HEK293 (cell line): ENCODE data around the gene GPR107.

Experiments used
- BCL11A ChIP-seq: fragments of 450-650 bp; formaldehyde crosslinking; IDR thresholded peaks from 2 replicates; pipeline ENCODE4 v1.5.1; 2016; ENCODE audit warnings: low read depth, missing biosample characterization, missing genetic modification characterization
- BCL11B ChIP-seq: fragments of 450-650 bp; formaldehyde crosslinking; IDR thresholded peaks from 2 replicates; pipeline ENCODE4 v1.5.1; 2016; ENCODE audit warnings: low read depth, missing biosample characterization, missing genetic modification characterization
- IKZF3 ChIP-seq: fragments of 450-650 bp; IDR thresholded peaks from 2 replicates; pipeline ENCODE4 v1.5.0; 2018; ENCODE audit warnings: missing biosample characterization, mild to moderate bottlenecking, missing genetic modification characterization, moderate library complexity
- KLF1 ChIP-seq: fragments of 450-650 bp; formaldehyde crosslinking; IDR thresholded peaks from 2 replicates; pipeline ENCODE4 v1.5.1; 2016; ENCODE audit warnings: missing biosample characterization, missing genetic modification characterization
- OSR2 ChIP-seq: fragments of 450-650 bp; formaldehyde crosslinking; IDR thresholded peaks from 2 replicates; pipeline ENCODE4 v1.5.1; 2016; ENCODE audit warnings: missing biosample characterization, missing genetic modification characterization
- SALL2 ChIP-seq: fragments of 450-650 bp; formaldehyde crosslinking; IDR thresholded peaks from 2 replicates; pipeline ENCODE4 v1.5.0; 2017; ENCODE audit warnings: missing biosample characterization, mild to moderate bottlenecking, missing genetic modification characterization, borderline replicate concordance
- ZBTB17 ChIP-seq: fragments of 450-650 bp; formaldehyde crosslinking; IDR thresholded peaks from 2 replicates; pipeline ENCODE4 v1.5.1; 2016; ENCODE audit warnings: missing biosample characterization, missing genetic modification characterization
- ZBTB21 ChIP-seq: fragments of 450-650 bp; formaldehyde crosslinking; IDR thresholded peaks from 2 replicates; pipeline ENCODE4 v1.5.1; 2017; ENCODE audit warnings: missing biosample characterization, missing genetic modification characterization
- ZBTB8A ChIP-seq: fragments of 450-650 bp; formaldehyde crosslinking; IDR thresholded peaks from 2 replicates; pipeline ENCODE4 v1.5.1; 2016; ENCODE audit warnings: missing biosample characterization, missing genetic modification characterization
- ZNF10 ChIP-seq: fragments of 450-650 bp; formaldehyde crosslinking; IDR thresholded peaks from 2 replicates; pipeline ENCODE4 v1.5.1; 2017; ENCODE audit warnings: missing biosample characterization, missing genetic modification characterization
- ZNF112 ChIP-seq: fragments of 450-650 bp; formaldehyde crosslinking; IDR thresholded peaks from 2 replicates; pipeline ENCODE4 v1.5.0; 2017; ENCODE audit warnings: missing biosample characterization, missing genetic modification characterization
- ZNF155 ChIP-seq: fragments of 450-650 bp; formaldehyde crosslinking; IDR thresholded peaks from 2 replicates; pipeline ENCODE4 v1.5.1; 2016; ENCODE audit warnings: missing biosample characterization, missing genetic modification characterization
- ZNF214 ChIP-seq: fragments of 450-650 bp; formaldehyde crosslinking; IDR thresholded peaks from 2 replicates; pipeline ENCODE4 v1.5.1; 2017; ENCODE audit warnings: missing biosample characterization, mild to moderate bottlenecking, missing genetic modification characterization, borderline replicate concordance
- ZNF324 ChIP-seq: fragments of 450-650 bp; formaldehyde crosslinking; IDR thresholded peaks from 2 replicates; pipeline ENCODE4 v1.5.1; 2016; ENCODE audit warnings: missing biosample characterization, missing genetic modification characterization
- ZNF37A ChIP-seq: fragments of 450-650 bp; IDR thresholded peaks from 2 replicates; pipeline ENCODE4 v1.5.1; 2018; ENCODE audit warnings: missing biosample characterization, missing genetic modification characterization
- ZNF433 ChIP-seq: fragments of 450-650 bp; formaldehyde crosslinking; IDR thresholded peaks from 2 replicates; pipeline ENCODE4 v1.5.1; 2016; ENCODE audit warnings: missing biosample characterization, missing genetic modification characterization, low read depth
- ZNF521 ChIP-seq: fragments of 450-650 bp; formaldehyde crosslinking; IDR thresholded peaks from 2 replicates; pipeline ENCODE4 v1.5.1; 2017; ENCODE audit warnings: missing biosample characterization, mild to moderate bottlenecking, missing genetic modification characterization
- ZNF610 ChIP-seq: fragments of 450-650 bp; formaldehyde crosslinking; IDR thresholded peaks from 2 replicates; pipeline ENCODE4 v1.5.1; 2016; ENCODE audit warnings: missing biosample characterization, missing genetic modification characterization, borderline replicate concordance
- ZNF621 ChIP-seq: fragments of 450-650 bp; formaldehyde crosslinking; IDR thresholded peaks from 2 replicates; pipeline ENCODE4 v1.5.1; 2017; ENCODE audit warnings: missing biosample characterization, missing genetic modification characterization
- ZNF664 ChIP-seq: fragments of 450-650 bp; formaldehyde crosslinking; IDR thresholded peaks from 2 replicates; pipeline ENCODE4 v1.5.1; 2016; ENCODE audit warnings: missing biosample characterization, missing genetic modification characterization
- ZNF792 ChIP-seq: fragments of 450-650 bp; formaldehyde crosslinking; IDR thresholded peaks from 2 replicates; pipeline ENCODE4 v1.5.1; 2016; ENCODE audit warnings: missing biosample characterization, missing genetic modification characterization
- ZSCAN16 ChIP-seq: fragments of 450-650 bp; formaldehyde crosslinking; IDR thresholded peaks from 2 replicates; pipeline ENCODE4 v1.5.1; 2016; ENCODE audit warnings: missing biosample characterization, missing genetic modification characterization
- ZSCAN23 ChIP-seq: fragments of 450-650 bp; formaldehyde crosslinking; IDR thresholded peaks from 2 replicates; pipeline ENCODE4 v1.5.1; 2016; ENCODE audit warnings: missing biosample characterization, missing genetic modification characterization
- TF ChIP-seq, protein P1 (sequence below): fragments of 450-650 bp; formaldehyde crosslinking; IDR thresholded peaks from 2 replicates; pipeline ENCODE4 v1.5.1; 2016; ENCODE audit warnings: missing biosample characterization, missing genetic modification characterization
- TF ChIP-seq, protein P2 (sequence below): fragments of 450-650 bp; formaldehyde crosslinking; optimal IDR thresholded peaks from 2 replicates; pipeline ENCODE3; 2016; ENCODE audit warnings: missing biosample characterization, mild to moderate bottlenecking, missing genetic modification characterization
- TF ChIP-seq, protein P3 (sequence below): fragments of 450-650 bp; formaldehyde crosslinking; conservative IDR thresholded peaks from 2 replicates; pipeline ENCODE4 v1.5.1; 2016; ENCODE audit warnings: low read depth, missing biosample characterization, missing genetic modification characterization
- TF ChIP-seq, protein P4 (sequence below): fragments of 450-650 bp; formaldehyde crosslinking; IDR thresholded peaks from 2 replicates; pipeline ENCODE4 v1.5.1; 2016; ENCODE audit warnings: missing biosample characterization, missing genetic modification characterization
- TF ChIP-seq, protein P5 (sequence below): fragments of 450-650 bp; formaldehyde crosslinking; IDR thresholded peaks from 2 replicates; pipeline ENCODE4 v1.5.1; 2016; ENCODE audit warnings: missing biosample characterization, missing genetic modification characterization
- TF ChIP-seq, protein P6 (sequence below): fragments of 450-650 bp; IDR thresholded peaks from 2 replicates; pipeline ENCODE4 v1.5.1; 2018; ENCODE audit warnings: missing biosample characterization, missing genetic modification characterization

Gene GPR107

DNA sequence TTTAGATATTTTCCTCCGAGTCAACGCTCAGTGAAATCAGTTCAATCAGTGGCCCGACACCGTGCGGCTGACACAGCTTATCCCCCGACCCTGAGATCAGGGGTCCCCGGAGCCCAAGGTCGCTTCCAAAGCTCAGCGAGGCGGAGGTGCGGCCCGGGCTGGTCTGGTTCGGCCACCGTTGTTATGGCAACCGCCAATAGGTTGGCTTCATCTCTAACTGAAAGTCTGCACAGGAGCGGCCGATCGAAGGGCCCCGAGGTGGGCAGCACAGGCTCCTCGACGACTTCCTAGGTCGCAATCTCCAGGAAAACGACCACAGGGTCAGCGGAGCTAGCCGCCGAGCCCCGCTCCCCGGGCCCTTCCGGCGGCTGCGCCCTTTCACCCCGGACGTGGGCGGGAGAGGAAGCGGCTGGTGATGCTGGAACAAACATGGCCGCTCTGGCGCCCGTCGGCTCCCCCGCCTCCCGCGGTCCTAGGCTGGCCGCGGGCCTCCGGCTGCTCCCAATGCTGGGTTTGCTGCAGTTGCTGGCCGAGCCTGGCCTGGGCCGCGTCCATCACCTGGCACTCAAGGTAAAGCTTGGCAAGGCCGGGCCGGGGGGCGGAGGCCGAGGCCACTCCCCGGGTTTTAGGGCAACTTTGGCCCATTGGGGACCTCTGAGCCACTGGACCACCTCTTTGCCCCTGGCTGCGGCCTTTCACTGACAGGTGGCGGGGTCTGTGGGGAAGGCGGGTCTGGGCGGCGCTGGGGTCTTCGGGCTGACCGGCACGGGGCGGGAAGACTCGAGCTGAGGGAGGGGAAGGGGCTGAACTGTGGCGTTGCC is at the start of gene GPR107 (continued):
- TF ChIP-seq, protein P1, sequence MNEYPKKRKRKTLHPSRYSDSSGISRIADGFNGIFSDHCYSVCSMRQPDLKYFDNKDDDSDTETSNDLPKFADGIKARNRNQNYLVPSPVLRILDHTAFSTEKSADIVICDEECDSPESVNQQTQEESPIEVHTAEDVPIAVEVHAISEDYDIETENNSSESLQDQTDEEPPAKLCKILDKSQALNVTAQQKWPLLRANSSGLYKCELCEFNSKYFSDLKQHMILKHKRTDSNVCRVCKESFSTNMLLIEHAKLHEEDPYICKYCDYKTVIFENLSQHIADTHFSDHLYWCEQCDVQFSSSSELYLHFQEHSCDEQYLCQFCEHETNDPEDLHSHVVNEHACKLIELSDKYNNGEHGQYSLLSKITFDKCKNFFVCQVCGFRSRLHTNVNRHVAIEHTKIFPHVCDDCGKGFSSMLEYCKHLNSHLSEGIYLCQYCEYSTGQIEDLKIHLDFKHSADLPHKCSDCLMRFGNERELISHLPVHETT (tag by site-specific recombination): no peak; the same call in 1 of the 2 replicates
- TF ChIP-seq ZNF621 (tag by site-specific recombination) (no peak), ZNF324 (tag by site-specific recombination) (0 out of 2 replicates have a peak, but pooled peaks have one; percentile 8), ZNF37A (tag by site-specific recombination) (no peak), IKZF3 (tag by site-specific recombination) (no peak), BCL11A (tag by site-specific recombination) (peak; percentile 80; the same call in 1 of the 2 replicates), ZNF10 (tag by site-specific recombination) (no peak), ZNF521 (no peak), ZNF610 (tag by site-specific recombination) (no peak), KLF1 (tag by site-specific recombination) (peak; percentile 34), ZNF214 (tag by site-specific recombination) (no peak), OSR2 (tag by site-specific recombination) (0 out of 2 replicates have a peak, but pooled peaks have one; percentile 6), ZSCAN23 (tag by site-specific recombination) (no peak), ZNF792 (tag by site-specific recombination) (no peak), ZBTB21 (tag by site-specific recombination) (no peak), ZNF664 (no peak), ZBTB8A (tag by site-specific recombination) (peak; percentile 80), SALL2 (tag by site-specific recombination) (no peak), BCL11B (tag by site-specific recombination) (peak; percentile 91), ZNF433 (tag by site-specific recombination) (no peak), ZNF155 (tag by site-specific recombination) (no peak), ZSCAN16 (no peak), ZNF112 (tag by site-specific recombination) (no peak), ZBTB17 (tag by site-specific recombination) (peak; percentile 95)
- TF ChIP-seq, protein P2, sequence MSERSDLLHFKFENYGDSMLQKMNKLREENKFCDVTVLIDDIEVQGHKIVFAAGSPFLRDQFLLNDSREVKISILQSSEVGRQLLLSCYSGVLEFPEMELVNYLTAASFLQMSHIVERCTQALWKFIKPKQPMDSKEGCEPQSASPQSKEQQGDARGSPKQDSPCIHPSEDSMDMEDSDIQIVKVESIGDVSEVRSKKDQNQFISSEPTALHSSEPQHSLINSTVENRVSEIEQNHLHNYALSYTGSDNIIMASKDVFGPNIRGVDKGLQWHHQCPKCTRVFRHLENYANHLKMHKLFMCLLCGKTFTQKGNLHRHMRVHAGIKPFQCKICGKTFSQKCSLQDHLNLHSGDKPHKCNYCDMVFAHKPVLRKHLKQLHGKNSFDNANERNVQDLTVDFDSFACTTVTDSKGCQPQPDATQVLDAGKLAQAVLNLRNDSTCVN: peak; percentile 27
- TF ChIP-seq, protein P3, sequence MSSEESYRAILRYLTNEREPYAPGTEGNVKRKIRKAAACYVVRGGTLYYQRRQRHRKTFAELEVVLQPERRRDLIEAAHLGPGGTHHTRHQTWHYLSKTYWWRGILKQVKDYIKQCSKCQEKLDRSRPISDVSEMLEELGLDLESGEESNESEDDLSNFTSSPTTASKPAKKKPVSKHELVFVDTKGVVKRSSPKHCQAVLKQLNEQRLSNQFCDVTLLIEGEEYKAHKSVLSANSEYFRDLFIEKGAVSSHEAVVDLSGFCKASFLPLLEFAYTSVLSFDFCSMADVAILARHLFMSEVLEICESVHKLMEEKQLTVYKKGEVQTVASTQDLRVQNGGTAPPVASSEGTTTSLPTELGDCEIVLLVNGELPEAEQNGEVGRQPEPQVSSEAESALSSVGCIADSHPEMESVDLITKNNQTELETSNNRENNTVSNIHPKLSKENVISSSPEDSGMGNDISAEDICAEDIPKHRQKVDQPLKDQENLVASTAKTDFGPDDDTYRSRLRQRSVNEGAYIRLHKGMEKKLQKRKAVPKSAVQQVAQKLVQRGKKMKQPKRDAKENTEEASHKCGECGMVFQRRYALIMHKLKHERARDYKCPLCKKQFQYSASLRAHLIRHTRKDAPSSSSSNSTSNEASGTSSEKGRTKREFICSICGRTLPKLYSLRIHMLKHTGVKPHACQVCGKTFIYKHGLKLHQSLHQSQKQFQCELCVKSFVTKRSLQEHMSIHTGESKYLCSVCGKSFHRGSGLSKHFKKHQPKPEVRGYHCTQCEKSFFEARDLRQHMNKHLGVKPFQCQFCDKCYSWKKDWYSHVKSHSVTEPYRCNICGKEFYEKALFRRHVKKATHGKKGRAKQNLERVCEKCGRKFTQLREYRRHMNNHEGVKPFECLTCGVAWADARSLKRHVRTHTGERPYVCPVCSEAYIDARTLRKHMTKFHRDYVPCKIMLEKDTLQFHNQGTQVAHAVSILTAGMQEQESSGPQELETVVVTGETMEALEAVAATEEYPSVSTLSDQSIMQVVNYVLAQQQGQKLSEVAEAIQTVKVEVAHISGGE (tag by site-specific recombination): peak; percentile 92
- TF ChIP-seq, protein P4, sequence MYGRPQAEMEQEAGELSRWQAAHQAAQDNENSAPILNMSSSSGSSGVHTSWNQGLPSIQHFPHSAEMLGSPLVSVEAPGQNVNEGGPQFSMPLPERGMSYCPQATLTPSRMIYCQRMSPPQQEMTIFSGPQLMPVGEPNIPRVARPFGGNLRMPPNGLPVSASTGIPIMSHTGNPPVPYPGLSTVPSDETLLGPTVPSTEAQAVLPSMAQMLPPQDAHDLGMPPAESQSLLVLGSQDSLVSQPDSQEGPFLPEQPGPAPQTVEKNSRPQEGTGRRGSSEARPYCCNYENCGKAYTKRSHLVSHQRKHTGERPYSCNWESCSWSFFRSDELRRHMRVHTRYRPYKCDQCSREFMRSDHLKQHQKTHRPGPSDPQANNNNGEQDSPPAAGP (tag by site-specific recombination): no peak
- TF ChIP-seq, protein P5, sequence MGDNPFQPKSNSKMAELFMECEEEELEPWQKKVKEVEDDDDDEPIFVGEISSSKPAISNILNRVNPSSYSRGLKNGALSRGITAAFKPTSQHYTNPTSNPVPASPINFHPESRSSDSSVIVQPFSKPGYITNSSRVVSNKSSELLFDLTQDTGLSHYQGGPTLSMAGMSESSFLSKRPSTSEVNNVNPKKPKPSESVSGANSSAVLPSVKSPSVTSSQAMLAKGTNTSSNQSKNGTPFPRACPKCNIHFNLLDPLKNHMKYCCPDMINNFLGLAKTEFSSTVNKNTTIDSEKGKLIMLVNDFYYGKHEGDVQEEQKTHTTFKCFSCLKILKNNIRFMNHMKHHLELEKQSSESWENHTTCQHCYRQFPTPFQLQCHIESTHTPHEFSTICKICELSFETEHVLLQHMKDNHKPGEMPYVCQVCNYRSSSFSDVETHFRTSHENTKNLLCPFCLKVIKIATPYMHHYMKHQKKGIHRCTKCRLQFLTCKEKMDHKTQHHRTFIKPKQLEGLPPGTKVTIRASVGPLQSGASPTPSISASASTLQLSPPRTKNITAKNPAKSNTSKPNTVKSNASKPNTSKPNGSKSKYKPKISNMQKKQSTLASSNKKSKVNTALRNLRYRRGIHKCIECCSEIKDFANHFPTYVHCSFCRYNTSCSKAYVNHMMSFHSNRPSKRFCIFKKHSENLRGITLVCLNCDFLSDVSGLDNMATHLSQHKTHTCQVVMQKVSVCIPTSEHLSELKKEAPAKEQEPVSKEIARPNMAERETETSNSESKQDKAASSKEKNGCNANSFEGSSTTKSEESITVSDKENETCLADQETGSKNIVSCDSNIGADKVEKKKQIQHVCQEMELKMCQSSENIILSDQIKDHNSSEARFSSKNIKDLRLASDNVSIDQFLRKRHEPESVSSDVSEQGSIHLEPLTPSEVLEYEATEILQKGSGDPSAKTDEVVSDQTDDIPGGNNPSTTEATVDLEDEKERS: no peak
- TF ChIP-seq, protein P6, sequence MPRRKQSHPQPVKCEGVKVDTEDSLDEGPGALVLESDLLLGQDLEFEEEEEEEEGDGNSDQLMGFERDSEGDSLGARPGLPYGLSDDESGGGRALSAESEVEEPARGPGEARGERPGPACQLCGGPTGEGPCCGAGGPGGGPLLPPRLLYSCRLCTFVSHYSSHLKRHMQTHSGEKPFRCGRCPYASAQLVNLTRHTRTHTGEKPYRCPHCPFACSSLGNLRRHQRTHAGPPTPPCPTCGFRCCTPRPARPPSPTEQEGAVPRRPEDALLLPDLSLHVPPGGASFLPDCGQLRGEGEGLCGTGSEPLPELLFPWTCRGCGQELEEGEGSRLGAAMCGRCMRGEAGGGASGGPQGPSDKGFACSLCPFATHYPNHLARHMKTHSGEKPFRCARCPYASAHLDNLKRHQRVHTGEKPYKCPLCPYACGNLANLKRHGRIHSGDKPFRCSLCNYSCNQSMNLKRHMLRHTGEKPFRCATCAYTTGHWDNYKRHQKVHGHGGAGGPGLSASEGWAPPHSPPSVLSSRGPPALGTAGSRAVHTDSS: no peak
